ENCODE results near the gene PLA2G1B. TPM values are rescaled to one million over a fixed set of nuclear protein-coding genes. Genes with fewer than 3 reads are reported as not detected.

PLA2G1B gene
- total and polyA plus RNA-seq, 9 of the 15 experiments (the other 6 are each of a cell fraction or from before 2014, with no cell fraction given) = 1.4 TPM; not detected in 8

DNA sequence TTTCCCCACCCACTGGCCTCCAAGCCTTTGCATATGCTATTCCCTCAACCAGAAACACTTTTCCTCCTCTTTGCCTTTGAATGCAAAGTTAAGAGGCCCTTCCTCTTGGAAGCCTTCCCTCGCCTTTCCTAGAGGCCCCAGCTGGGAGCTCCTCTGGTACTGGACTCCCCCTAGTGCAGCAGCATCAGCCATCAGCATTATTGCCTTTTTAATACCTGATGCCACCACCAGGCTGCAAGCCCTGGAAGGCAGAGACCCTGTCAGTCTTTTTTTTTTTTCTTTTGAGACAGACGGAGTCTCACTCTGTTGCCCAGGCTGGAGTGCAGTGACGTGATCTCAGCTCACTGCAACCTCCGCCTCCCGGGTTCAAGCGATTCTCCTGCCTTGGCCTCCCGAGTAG is 19.1 kb upstream of the PLA2G1B start:
- in situ Hi-C loops (cut with MboI) (loop anchor here (25.0 kb wide), 1 partner anchor 316 kb away; no protein-coding TSS in a partner anchor), intact Hi-C loops (cut with micrococcal nuclease) (no loop called here)
- no peak overlapping the region for H3K4me2 ChIP-seq (ENCODE audit: insufficient read depth, low read length)
- peaks cover 0 to 13% of the 10 kb centered on the region in 2 experiments; a peak in 1 of 5 replicates for H3K4me1 ChIP-seq (replicated peaks in 1 of 2; ENCODE audit: control insufficient read depth in 2 of 2, insufficient read depth in 2 of 2, low read length in 2 of 2)
- no peak overlapping the region for H3K27ac ChIP-seq (ENCODE audit: extremely low read depth, low read depth, low read length)
- ChIA-PET CTCF (ENCODE audit: low intra/inter-chr PET ratio) (interaction anchor here (0.7 kb wide), 1 partner anchor 361 kb away, joined by 3 read pairs; no protein-coding TSS in a partner anchor), POLR2A (interaction anchor here (0.7 kb wide), 1 partner anchor 308 kb away, joined by 3 read pairs; no protein-coding TSS in a partner anchor)
- H3K9me3 ChIP-seq (replicated peaks; ENCODE audit: control insufficient read depth, insufficient read depth, low read depth, low read length) = no peaks in the 10 kb centered on the region
- no peak overlapping the region for H3K9ac ChIP-seq (ENCODE audit: insufficient read depth in 1 of 2, low read depth in 2 of 2, low read length in 2 of 2)
- no peak overlapping the region for H2AFZ ChIP-seq (ENCODE audit: low read depth, low read length)
- no peak overlapping the region for H3K4me3 ChIP-seq
- DNase-seq (ENCODE audit: extremely low read depth in 1 of 4, low spot score in 3 of 4) (peak in 1 of 4 experiments; percentile 46), ATAC-seq (peak; percentile 63), FAIRE-seq (no peak)
- no peaks in the 10 kb centered on the region for H3K9me1 ChIP-seq (ENCODE audit: control insufficient read depth, insufficient read depth, low read length)
- H3K36me3 ChIP-seq (ENCODE audit: control insufficient read depth, insufficient read depth, low read length) = no peaks in the 10 kb centered on the region
- no TSS peak for BruUV-seq (replicated peaks)
- 8% methylated on average over 6 of the region's 7 CpGs for WGBS (ENCODE audit: insufficient coverage, low coverage, missing lambda C conversion rate)
- H4K20me1 ChIP-seq (replicated peaks; ENCODE audit: control insufficient read depth, insufficient read depth, low read length) = no peaks in the 10 kb centered on the region; the same call in 1 of the 2 replicates
- H3K79me2 ChIP-seq (ENCODE audit: control insufficient read depth, insufficient read depth, low read length) = no peaks in the 10 kb centered on the region
- H3K27me3 ChIP-seq (ENCODE audit: control insufficient read depth in 2 of 2, insufficient read depth in 2 of 2, low read length in 2 of 2) = peaks cover 18 to 45% of the 10 kb centered on the region in 2 experiments; a peak in 4 of 5 replicates
- no peak for TF ChIP-seq MTA3 (IDR thresholded peaks at IDR 0.05; ENCODE audit: borderline replicate concordance)
- TF ChIP-seq, protein P1, sequence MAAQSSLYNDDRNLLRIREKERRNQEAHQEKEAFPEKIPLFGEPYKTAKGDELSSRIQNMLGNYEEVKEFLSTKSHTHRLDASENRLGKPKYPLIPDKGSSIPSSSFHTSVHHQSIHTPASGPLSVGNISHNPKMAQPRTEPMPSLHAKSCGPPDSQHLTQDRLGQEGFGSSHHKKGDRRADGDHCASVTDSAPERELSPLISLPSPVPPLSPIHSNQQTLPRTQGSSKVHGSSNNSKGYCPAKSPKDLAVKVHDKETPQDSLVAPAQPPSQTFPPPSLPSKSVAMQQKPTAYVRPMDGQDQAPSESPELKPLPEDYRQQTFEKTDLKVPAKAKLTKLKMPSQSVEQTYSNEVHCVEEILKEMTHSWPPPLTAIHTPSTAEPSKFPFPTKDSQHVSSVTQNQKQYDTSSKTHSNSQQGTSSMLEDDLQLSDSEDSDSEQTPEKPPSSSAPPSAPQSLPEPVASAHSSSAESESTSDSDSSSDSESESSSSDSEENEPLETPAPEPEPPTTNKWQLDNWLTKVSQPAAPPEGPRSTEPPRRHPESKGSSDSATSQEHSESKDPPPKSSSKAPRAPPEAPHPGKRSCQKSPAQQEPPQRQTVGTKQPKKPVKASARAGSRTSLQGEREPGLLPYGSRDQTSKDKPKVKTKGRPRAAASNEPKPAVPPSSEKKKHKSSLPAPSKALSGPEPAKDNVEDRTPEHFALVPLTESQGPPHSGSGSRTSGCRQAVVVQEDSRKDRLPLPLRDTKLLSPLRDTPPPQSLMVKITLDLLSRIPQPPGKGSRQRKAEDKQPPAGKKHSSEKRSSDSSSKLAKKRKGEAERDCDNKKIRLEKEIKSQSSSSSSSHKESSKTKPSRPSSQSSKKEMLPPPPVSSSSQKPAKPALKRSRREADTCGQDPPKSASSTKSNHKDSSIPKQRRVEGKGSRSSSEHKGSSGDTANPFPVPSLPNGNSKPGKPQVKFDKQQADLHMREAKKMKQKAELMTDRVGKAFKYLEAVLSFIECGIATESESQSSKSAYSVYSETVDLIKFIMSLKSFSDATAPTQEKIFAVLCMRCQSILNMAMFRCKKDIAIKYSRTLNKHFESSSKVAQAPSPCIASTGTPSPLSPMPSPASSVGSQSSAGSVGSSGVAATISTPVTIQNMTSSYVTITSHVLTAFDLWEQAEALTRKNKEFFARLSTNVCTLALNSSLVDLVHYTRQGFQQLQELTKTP (IDR thresholded peaks at IDR 0.05; ENCODE audit: low read depth in 1 of 2, partially characterized antibody in 2 of 2) = no peak
- TF ChIP-seq, protein P2, sequence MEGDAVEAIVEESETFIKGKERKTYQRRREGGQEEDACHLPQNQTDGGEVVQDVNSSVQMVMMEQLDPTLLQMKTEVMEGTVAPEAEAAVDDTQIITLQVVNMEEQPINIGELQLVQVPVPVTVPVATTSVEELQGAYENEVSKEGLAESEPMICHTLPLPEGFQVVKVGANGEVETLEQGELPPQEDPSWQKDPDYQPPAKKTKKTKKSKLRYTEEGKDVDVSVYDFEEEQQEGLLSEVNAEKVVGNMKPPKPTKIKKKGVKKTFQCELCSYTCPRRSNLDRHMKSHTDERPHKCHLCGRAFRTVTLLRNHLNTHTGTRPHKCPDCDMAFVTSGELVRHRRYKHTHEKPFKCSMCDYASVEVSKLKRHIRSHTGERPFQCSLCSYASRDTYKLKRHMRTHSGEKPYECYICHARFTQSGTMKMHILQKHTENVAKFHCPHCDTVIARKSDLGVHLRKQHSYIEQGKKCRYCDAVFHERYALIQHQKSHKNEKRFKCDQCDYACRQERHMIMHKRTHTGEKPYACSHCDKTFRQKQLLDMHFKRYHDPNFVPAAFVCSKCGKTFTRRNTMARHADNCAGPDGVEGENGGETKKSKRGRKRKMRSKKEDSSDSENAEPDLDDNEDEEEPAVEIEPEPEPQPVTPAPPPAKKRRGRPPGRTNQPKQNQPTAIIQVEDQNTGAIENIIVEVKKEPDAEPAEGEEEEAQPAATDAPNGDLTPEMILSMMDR (IDR thresholded peaks at IDR 0.05 in 2 of 3, conservative IDR thresholded peaks at IDR 0.05 in 1 of 3; ENCODE audit: insufficient read depth in 2 of 3, low read depth in 1 of 3, low read length in 3 of 3) = peak; percentile 30 to 70 (median 35); a peak in 4 of 6 replicates
- TF ChIP-seq NCOR1 (IDR thresholded peaks at IDR 0.05) = no peak
- TF ChIP-seq, protein P3, sequence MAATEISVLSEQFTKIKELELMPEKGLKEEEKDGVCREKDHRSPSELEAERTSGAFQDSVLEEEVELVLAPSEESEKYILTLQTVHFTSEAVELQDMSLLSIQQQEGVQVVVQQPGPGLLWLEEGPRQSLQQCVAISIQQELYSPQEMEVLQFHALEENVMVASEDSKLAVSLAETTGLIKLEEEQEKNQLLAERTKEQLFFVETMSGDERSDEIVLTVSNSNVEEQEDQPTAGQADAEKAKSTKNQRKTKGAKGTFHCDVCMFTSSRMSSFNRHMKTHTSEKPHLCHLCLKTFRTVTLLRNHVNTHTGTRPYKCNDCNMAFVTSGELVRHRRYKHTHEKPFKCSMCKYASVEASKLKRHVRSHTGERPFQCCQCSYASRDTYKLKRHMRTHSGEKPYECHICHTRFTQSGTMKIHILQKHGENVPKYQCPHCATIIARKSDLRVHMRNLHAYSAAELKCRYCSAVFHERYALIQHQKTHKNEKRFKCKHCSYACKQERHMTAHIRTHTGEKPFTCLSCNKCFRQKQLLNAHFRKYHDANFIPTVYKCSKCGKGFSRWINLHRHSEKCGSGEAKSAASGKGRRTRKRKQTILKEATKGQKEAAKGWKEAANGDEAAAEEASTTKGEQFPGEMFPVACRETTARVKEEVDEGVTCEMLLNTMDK (IDR thresholded peaks at IDR 0.05; ENCODE audit: borderline replicate concordance, insufficient read depth, low read depth, low read length, poor library complexity, severe bottlenecking) = peak; percentile 35
- TF ChIP-seq SMARCB1 (IDR thresholded peaks at IDR 0.05; ENCODE audit: insufficient read length, low read depth) = no peak
- TF ChIP-seq, protein P4, sequence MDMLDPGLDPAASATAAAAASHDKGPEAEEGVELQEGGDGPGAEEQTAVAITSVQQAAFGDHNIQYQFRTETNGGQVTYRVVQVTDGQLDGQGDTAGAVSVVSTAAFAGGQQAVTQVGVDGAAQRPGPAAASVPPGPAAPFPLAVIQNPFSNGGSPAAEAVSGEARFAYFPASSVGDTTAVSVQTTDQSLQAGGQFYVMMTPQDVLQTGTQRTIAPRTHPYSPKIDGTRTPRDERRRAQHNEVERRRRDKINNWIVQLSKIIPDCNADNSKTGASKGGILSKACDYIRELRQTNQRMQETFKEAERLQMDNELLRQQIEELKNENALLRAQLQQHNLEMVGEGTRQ (CRISPR knock-in tag; IDR thresholded peaks at IDR 0.05) = no peak
- TF ChIP-seq TGIF2 (CRISPR knock-in tag; IDR thresholded peaks at IDR 0.05) = no peak
- 0 out of 2 replicates have a peak, but pooled peaks have one; percentile 19 for TF ChIP-seq ZNF121 (CRISPR knock-in tag; conservative IDR thresholded peaks at IDR 0.05)
- TF ChIP-seq HDGF (IDR thresholded peaks at IDR 0.05) = no peak
- no peak for TF ChIP-seq NFE2L1 (tag; IDR thresholded peaks at IDR 0.05; ENCODE audit: borderline replicate concordance, low read depth)
- TF ChIP-seq RAD21 (CRISPR knock-in tag; conservative IDR thresholded peaks at IDR 0.05 in 1 of 2, IDR thresholded peaks at IDR 0.05 in 1 of 2) = no peak

Measured in K562 (cell line).